HepG2 (cell line): ENCODE data around the gene EIF4G1. TPM values are rescaled to one million over a fixed set of nuclear protein-coding genes. Genes with fewer than 3 reads are reported as not detected.
A peak's percentile ranks its signal among the peaks of the same experiment; 100 is the strongest.

Source experiments
- BCL6 ChIP-seq: IDR thresholded peaks from 2 replicates; pipeline ENCODE4 v1.6.1; 2016; ENCODE audit warnings: missing genetic modification reagents, missing compliant biosample characterization
- E2F2 ChIP-seq: sonication (generic); formaldehyde crosslinking; IDR thresholded peaks from 2 replicates; pipeline ENCODE4 v1.4.0; 2020; ENCODE audit warnings: missing genetic modification reagents, borderline replicate concordance
- HOXD1 ChIP-seq: sonication (generic); formaldehyde crosslinking; IDR thresholded peaks from 2 replicates; pipeline ENCODE4 v1.5.0; 2020; ENCODE audit warnings: missing genetic modification reagents
- ISX ChIP-seq: sonication (generic); formaldehyde crosslinking; conservative IDR thresholded peaks from 2 replicates; pipeline ENCODE4 v1.5.0; 2020; ENCODE audit warnings: missing genetic modification reagents
- KDM5B ChIP-seq: sonication (generic); formaldehyde crosslinking; IDR thresholded peaks from 2 replicates; pipeline ENCODE4 v1.4.0; 2020; ENCODE audit warnings: missing genetic modification reagents, mild to moderate bottlenecking, borderline replicate concordance
- KLF6 ChIP-seq: IDR thresholded peaks from 2 replicates; pipeline ENCODE4 v1.8.0; 2016; ENCODE audit warnings: missing biosample characterization, missing genetic modification reagents
- RAD51 ChIP-seq: fragments of 450-650 bp; IDR thresholded peaks from 2 replicates; pipeline ENCODE4 v1.6.1; 2016; ENCODE audit warnings: borderline replicate concordance
- SATB2 ChIP-seq: sonication (generic); formaldehyde crosslinking; IDR thresholded peaks from 2 replicates; pipeline ENCODE4 v1.5.0; 2020; ENCODE audit warnings: missing genetic modification reagents
- SIX1 ChIP-seq: sonication (generic); formaldehyde crosslinking; IDR thresholded peaks from 2 replicates; pipeline ENCODE4 v1.4.0; 2020; ENCODE audit warnings: missing genetic modification reagents, borderline replicate concordance
- SP4 ChIP-seq: sonication (generic); formaldehyde crosslinking; IDR thresholded peaks from 2 replicates; pipeline ENCODE4 v1.8.1; 2023; ENCODE audit warnings: mild to moderate bottlenecking, missing genetic modification reagents
- SP5 ChIP-seq: IDR thresholded peaks from 2 replicates; pipeline ENCODE4 v1.6.1; 2016; ENCODE audit warnings: low read depth, borderline replicate concordance
- SRY ChIP-seq: sonication (generic); formaldehyde crosslinking; IDR thresholded peaks from 2 replicates; pipeline ENCODE4 v1.8.0; 2022; ENCODE audit warnings: mild to moderate bottlenecking, missing genetic modification reagents
- ZFP36L2 ChIP-seq: sonication (generic); formaldehyde crosslinking; IDR thresholded peaks from 2 replicates; pipeline ENCODE4 v1.4.0; 2020; ENCODE audit warnings: missing genetic modification reagents
- ZNF235 ChIP-seq: sonication (generic); formaldehyde crosslinking; IDR thresholded peaks from 2 replicates; pipeline ENCODE4 v1.8.1; 2023; ENCODE audit warnings: mild to moderate bottlenecking, missing genetic modification reagents, borderline replicate concordance
- ZNF296 ChIP-seq: sonication (generic); formaldehyde crosslinking; conservative IDR thresholded peaks from 2 replicates; pipeline ENCODE4 v1.5.0; 2020; ENCODE audit warnings: mild to moderate bottlenecking, missing genetic modification reagents
- ZNF619 ChIP-seq: sonication (generic); formaldehyde crosslinking; IDR thresholded peaks from 2 replicates; pipeline ENCODE4 v1.4.0; 2020; ENCODE audit warnings: mild to moderate bottlenecking, missing genetic modification reagents
- polyA plus RNA-seq, 8 experiments: library from polyadenylated mRNA; depleted of rRNA in 3 of 8; stranded (reverse) in 7 of 8; unstranded in 1 of 8; fragments of >200 nt; fragmentation: Illumina TruSeq in 4 of 8; extraction: Trizol in 4 of 8; gene quantifications; 2 replicates each; pipeline versions ENCODE4 v1.2.1 to v1.2.3, GENCODE V29; 2011 to 2016; ENCODE audit warnings: low read depth in 4 of 8, missing spikeins in 1 of 8, mixed read lengths in 1 of 8; ENCODE audit not compliant: insufficient read depth in 1 of 8
- total RNA-seq, 5 experiments: library from RNA; depleted of rRNA; stranded (reverse); fragments of >200 nt; fragmentation: Illumina TruSeq; extraction: Trizol; gene quantifications; 2 replicates each; pipeline ENCODE4 v1.2.3, GENCODE V29; 2016; ENCODE audit warnings: low read depth in 1 of 5
- TF ChIP-seq, protein P1 (sequence below): sonication (generic); formaldehyde crosslinking; IDR thresholded peaks from 2 replicates; pipeline ENCODE4 v1.4.0; 2020; ENCODE audit warnings: mild to moderate bottlenecking, missing genetic modification reagents
- TF ChIP-seq, protein P2 (sequence below): sonication (generic); formaldehyde crosslinking; IDR thresholded peaks from 2 replicates; pipeline ENCODE4 v1.9.0; 2022; ENCODE audit warnings: missing genetic modification reagents, mild to moderate bottlenecking, borderline replicate concordance
- TF ChIP-seq, protein P3 (sequence below): sonication (generic); formaldehyde crosslinking; IDR thresholded peaks from 2 replicates; pipeline ENCODE4 v1.5.1; 2020; ENCODE audit warnings: missing genetic modification reagents, mild to moderate bottlenecking, borderline replicate concordance
- TF ChIP-seq, protein P4 (sequence below): sonication (generic); formaldehyde crosslinking; IDR thresholded peaks from 2 replicates; pipeline ENCODE4 v1.5.0; 2020; ENCODE audit warnings: missing genetic modification reagents

EIF4G1 gene
- total and polyA plus RNA-seq, 2 of the 13 experiments (the other 11 are each of a cell fraction or from before 2014, with no cell fraction given): 208 to 213 TPM

GRCh38 chr3:184360929-184361531, 46.6 kb downstream of the EIF4G1 start (continued):
- TF ChIP-seq, protein P1, sequence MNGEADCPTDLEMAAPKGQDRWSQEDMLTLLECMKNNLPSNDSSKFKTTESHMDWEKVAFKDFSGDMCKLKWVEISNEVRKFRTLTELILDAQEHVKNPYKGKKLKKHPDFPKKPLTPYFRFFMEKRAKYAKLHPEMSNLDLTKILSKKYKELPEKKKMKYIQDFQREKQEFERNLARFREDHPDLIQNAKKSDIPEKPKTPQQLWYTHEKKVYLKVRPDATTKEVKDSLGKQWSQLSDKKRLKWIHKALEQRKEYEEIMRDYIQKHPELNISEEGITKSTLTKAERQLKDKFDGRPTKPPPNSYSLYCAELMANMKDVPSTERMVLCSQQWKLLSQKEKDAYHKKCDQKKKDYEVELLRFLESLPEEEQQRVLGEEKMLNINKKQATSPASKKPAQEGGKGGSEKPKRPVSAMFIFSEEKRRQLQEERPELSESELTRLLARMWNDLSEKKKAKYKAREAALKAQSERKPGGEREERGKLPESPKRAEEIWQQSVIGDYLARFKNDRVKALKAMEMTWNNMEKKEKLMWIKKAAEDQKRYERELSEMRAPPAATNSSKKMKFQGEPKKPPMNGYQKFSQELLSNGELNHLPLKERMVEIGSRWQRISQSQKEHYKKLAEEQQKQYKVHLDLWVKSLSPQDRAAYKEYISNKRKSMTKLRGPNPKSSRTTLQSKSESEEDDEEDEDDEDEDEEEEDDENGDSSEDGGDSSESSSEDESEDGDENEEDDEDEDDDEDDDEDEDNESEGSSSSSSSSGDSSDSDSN (CRISPR knock-in tag): 0 out of 2 replicates have a peak, but pooled peaks have one; percentile 58
- TF ChIP-seq SP4 (CRISPR knock-in tag): no peak
- no peak for TF ChIP-seq ZNF235
- TF ChIP-seq SRY (CRISPR knock-in tag): 0 out of 2 replicates have a peak, but pooled peaks have one; percentile 55
- TF ChIP-seq RAD51: no peak
- no peak for TF ChIP-seq SIX1 (CRISPR knock-in tag)
- TF ChIP-seq ZNF619 (CRISPR knock-in tag): peak; percentile 54; the same call in 1 of the 2 replicates
- TF ChIP-seq, protein P2, sequence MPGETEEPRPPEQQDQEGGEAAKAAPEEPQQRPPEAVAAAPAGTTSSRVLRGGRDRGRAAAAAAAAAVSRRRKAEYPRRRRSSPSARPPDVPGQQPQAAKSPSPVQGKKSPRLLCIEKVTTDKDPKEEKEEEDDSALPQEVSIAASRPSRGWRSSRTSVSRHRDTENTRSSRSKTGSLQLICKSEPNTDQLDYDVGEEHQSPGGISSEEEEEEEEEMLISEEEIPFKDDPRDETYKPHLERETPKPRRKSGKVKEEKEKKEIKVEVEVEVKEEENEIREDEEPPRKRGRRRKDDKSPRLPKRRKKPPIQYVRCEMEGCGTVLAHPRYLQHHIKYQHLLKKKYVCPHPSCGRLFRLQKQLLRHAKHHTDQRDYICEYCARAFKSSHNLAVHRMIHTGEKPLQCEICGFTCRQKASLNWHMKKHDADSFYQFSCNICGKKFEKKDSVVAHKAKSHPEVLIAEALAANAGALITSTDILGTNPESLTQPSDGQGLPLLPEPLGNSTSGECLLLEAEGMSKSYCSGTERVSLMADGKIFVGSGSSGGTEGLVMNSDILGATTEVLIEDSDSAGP: no peak; the same call in 1 of the 2 replicates
- TF ChIP-seq ZFP36L2 (CRISPR knock-in tag): no peak
- no peak for TF ChIP-seq ZNF296 (CRISPR knock-in tag)
- no peak for TF ChIP-seq ISX
- TF ChIP-seq HOXD1 (CRISPR knock-in tag): no peak
- TF ChIP-seq, protein P3, sequence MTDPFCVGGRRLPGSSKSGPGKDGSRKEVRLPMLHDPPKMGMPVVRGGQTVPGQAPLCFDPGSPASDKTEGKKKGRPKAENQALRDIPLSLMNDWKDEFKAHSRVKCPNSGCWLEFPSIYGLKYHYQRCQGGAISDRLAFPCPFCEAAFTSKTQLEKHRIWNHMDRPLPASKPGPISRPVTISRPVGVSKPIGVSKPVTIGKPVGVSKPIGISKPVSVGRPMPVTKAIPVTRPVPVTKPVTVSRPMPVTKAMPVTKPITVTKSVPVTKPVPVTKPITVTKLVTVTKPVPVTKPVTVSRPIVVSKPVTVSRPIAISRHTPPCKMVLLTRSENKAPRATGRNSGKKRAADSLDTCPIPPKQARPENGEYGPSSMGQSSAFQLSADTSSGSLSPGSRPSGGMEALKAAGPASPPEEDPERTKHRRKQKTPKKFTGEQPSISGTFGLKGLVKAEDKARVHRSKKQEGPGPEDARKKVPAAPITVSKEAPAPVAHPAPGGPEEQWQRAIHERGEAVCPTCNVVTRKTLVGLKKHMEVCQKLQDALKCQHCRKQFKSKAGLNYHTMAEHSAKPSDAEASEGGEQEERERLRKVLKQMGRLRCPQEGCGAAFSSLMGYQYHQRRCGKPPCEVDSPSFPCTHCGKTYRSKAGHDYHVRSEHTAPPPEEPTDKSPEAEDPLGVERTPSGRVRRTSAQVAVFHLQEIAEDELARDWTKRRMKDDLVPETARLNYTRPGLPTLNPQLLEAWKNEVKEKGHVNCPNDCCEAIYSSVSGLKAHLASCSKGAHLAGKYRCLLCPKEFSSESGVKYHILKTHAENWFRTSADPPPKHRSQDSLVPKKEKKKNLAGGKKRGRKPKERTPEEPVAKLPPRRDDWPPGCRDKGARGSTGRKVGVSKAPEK (CRISPR knock-in tag): no peak
- TF ChIP-seq KLF6 (CRISPR knock-in tag): no peak
- 0 out of 2 replicates have a peak, but pooled peaks have one; percentile 16 for TF ChIP-seq SATB2 (CRISPR knock-in tag)
- TF ChIP-seq SP5 (CRISPR knock-in tag): no peak
- TF ChIP-seq KDM5B (CRISPR knock-in tag): peak; percentile 53; the same call in 1 of the 2 replicates
- TF ChIP-seq E2F2 (CRISPR knock-in tag): no peak
- TF ChIP-seq BCL6 (CRISPR knock-in tag): no peak
- TF ChIP-seq, protein P4, sequence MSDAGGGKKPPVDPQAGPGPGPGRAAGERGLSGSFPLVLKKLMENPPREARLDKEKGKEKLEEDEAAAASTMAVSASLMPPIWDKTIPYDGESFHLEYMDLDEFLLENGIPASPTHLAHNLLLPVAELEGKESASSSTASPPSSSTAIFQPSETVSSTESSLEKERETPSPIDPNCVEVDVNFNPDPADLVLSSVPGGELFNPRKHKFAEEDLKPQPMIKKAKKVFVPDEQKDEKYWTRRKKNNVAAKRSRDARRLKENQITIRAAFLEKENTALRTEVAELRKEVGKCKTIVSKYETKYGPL: no peak
